DMS153 (cell line): ENCODE measurements around the gene PABPN1L.

Experiments
- DNase-seq: peaks from one replicate; lab custom pipeline; 2025; lab: John Stamatoyannopoulos, UW

The PABPN1L gene

DNA sequence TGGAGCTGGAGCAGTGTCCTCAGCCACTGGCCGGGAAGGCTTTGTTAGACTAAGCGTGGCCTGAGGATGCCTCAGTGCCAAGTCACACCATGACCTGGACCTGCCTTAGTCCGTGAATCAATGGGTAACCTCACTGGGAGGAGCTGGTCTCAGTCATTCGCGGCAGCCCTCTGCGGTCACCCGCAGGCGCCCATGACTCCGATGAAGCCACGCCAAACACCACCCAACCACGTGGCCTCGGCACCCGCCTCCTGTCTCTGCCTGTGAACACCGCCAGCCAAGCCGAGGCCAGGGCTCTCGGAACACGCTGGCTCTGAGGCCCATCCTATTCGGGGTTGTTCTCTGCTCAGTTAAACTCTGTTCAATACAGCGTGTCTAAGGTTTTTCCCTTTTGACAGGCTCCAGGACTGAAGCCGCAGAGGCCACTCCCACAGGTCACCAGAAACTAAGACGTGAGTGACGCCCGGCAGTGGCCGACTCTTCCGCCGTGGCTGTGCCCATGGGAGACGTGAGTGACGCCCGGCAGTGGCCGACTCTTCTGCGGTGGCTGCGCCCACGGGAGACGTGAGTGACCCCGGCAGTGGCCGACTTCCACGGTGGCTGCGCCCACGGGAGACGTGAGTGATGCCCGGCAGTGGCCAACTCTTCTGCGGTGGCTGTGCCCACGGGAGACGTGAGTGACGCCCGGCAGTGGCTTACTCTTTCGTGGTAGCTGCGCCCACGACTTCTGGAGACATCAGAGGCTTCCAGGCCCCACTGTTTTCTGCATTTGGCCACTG lies 16.8 kb upstream of the PABPN1L start:
- DNase-seq, result no peak

DNA sequence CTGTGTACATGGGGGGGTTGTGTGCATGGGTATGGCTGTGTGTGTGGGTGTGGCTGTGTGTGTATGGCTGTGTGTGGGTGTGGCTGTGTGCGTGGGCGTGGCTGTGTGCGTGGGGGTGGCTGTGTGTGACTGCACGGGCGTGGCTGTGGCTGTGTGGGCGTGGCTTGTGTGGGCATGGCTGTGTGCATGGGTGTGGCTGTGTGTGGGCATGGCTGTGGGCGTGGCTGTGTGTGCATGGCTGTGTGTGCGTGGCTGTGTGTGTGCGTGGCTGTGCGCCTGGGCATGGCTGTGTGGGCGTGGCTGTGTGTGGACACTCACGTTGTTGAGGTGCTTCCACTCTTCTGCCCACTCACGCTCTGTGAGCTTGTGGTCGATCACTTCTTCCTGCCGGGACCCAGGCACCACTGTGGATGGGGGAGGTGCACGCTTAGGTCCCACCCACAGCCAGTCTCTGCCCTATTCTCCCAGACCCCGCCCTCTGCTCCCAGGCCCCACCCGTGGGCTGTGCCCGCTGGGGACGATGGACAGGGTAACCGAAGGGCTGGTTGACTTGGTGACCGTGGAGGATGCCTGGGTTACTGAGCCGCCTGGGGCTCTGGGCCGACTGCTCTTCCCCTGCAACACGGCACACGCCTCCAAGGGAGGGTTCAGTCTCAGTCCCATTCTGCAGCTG lies 16.0 kb upstream of the PABPN1L start:
- DNase-seq, result no peak

DNA sequence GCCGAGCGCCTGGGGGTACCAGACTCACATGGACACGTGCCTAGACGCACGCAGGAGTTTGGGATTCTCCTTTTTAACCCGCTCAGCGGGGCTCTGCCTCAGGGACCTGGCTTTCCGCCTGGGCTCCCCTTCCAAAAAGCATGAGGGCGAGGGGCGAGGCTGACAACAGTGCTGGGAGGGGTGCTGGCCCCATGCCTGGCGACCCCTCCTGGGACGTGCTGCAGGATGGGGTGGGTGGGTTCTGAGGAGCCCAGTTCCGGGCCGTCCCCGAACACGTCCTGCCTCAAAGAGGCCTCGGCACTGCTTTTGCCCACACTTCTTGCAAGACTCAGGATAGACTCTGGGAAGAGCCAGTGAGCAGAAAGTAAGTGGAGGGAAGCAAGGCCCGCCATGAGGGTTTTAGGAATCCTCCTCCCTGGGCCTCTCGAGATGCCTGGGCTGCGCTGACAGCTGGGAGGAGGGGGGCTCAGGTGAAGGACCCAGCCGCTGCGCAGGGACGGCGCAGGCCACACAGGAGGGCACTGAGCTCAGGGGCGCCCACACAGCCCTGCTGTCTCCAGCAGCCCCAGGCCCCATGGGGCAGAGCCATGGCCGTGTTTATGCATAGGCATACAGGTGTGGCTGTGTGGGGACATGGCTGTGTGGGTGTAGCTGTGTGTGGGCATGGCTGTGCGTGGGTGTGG lies 15.4 kb upstream of the PABPN1L start:
- DNase-seq, result no peak

DNA sequence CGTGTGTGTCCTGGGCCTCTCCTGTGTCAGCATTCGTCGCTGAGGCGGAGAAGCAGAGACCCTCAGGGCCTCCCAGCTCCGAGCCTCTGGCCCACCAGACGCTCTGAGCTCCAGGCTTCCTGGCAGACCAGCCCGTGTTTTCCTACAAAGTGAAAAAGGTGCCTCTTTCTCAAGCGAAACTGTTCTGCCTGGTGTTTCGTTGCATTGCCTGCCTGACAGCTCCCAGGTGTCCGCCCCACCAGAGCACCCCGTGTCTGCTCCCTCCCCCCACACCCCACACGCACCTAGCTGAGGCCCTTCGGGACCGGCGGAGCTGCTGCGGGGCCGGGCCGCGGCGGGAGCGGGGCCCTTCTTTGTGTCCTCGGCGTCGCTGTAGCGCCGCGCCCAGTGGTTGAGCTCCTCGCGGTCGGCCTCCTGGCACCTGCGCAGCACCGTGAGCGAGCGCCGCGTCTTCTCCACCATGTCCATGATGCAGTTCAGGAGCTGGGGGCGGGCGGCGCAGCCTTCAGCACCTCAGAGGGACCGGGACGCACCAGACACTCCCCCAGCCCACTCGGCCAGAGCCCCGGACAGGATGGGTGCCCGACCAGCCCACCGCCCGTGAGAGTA lies 14.7 kb upstream of the PABPN1L start:
- no peak for DNase-seq

DNA sequence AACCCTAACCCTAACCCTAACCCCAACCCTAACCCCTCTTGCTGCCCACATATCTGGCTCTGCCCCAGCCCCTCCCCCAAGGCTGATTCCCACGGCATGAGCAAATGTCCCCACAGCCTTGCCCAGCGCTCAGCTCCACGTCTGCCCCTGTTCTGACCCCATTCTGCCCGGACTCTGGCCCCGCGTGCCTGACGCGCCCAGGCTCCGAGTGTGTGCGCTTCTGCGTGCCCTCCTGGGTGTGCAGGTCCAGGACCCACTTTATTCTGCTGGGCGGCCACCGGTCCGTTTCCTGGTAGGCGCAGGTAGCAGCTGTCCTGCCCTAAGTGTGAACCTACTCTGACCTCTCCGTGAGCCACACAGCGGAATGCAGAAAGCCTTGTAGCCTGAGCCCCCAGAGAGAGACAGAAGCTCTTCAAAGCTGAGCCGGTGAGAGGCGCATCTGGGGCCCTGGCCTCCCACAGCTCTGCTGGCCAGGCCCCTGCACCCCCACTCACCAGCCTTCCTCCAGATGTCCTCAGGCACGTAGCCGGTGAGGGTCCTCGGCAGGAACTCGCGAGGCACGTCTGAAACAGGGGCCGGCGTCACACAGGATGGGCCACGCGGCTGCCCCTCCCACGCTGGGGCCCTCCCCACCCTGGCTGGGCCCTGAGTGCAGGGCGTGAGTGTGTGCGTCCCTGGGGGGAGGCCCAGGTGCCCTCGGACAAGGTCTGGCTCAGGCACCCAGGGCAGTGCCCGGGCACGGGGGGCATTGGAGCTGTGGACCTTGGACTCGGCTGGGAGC lies 14.0 kb upstream of the PABPN1L start:
- no peak for DNase-seq

DNA sequence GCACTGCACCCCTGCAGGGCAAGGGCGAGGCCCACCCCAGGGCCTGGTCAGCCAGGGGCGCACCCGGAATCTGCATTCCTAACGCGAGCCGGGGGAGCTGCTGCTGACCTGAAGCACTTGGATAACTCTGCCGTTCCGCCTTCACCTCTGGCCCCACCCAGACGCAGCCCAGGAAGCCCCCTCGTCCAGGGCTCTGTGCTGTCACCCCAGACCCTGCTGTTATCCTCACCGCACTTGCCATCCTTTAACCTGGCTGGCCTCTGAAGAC lies 13.3 kb upstream of the PABPN1L start:
- DNase-seq, result no peak

DNA sequence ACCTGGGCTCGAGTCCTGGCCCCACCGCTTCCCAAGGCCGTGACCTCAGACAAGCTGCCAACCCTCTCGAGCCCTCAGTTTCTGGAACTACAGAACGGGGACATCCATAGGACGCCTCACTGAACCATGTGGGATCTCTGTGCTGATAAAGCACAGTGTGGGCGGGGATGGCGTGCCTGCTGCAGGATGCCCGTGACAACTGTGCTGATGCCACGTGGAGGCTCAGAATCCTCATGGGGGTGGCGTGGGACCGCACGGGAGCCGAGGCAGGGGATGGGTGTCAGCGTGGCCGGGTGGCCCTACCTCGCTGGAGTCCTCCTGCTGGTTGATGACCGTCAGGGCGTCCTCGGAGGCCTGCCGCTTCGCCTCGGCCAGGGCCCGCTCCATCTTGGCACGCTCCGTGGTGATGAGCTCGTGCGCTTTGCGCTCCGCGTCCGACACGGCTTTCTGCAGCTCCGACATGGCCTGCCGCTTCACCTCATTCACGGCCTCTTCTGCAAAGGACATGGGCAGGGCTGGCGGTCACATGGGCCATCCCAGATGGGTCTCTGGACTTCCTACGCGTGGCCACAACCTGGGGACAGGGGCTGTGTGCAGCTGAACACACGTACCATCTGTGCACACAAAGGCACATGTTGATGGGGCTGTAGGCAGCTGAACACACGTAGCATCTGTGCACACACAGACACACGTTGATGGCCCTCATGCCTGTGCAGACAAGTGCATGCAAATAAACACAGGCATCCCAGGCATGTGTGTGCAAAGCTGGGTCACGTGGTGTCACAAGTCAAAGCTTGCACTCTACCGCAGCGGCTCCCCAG lies 12.7 kb upstream of the PABPN1L start:
- no peak for DNase-seq

DNA sequence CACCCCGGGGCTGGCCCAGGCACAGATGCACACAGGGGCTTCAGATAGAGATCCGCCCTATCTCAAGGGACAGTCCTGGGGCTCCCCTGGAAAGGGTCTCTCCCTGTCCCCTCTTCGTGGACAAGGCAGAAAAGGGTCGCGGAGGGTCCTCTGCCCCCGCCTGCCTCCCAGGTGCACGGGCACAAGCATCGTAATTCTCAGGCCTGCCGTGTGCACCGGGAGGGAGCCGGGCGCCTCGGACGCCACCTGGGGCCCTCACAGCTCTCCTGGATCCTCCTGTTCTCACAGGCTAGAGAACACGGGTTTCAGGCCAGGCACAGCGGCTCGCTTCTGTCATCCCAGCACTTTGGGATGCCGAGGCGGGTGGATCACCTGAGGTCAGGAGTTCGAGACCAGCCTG lies 11.9 kb upstream of the PABPN1L start:
- no peak for DNase-seq

DNA sequence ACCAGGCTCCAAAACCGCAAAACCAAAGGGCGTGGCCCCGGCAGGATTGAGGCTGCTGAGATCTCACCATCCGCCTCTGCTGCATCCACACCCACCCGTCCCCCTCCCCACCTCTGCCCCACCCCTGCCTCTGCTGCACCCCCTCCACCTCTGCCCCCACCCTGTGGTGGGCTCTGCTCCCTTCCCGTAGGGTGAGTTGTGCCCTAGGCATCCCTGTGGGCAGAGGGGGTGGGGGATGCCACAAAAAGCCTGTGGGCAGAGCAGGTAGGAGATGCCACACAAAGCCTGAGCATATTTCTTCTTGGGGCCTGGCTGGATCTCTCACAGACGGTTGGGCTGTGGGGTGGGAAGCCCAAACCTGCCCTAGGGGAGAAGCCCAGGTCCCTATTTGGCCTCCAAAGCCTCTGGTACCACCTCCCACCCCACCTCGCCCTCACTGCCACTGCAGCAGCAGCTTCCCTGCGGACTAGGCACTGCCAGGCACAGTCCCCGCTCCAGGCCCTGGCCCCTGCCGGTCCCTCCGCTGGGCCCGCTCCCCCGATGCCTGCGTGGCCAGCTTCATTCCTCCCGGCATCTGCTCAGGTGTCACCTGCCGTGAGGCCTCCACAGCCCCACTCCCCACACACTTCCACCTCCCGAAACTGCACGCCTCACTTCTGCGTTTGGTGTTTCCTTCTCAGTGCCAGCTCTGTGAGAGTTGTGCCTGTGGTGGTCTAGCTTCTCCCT lies 11.3 kb upstream of the PABPN1L start:
- DNase-seq, result no peak

DNA sequence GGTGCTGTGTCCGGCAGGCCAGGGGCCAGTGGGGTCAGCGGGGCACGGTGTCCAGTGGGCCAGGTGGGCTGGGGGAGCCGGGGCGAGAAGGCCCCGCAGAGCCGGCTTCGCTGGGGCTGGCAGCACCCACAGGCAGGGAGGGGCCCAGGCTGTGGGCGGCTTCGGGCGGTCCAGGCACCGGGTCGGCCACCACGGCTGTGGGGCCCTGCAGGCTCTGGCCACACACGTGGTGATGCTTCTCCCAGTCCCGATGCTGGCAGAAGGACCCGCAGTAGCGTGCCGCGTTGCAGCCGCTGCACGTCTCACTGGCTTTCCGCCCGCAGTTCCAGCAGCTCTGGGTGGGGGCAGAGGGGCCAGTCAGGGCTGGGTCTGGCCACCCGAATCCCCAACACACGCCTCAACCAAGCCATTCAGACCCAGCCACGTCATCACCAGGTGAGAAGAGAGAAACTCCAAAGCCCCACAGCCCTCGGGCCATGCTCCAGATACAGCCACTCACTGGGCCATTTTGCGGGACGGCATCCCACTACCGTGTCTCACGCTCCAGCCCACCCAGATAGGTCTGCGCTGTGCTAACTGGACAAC lies 10.6 kb upstream of the PABPN1L start:
- no peak for DNase-seq

DNA sequence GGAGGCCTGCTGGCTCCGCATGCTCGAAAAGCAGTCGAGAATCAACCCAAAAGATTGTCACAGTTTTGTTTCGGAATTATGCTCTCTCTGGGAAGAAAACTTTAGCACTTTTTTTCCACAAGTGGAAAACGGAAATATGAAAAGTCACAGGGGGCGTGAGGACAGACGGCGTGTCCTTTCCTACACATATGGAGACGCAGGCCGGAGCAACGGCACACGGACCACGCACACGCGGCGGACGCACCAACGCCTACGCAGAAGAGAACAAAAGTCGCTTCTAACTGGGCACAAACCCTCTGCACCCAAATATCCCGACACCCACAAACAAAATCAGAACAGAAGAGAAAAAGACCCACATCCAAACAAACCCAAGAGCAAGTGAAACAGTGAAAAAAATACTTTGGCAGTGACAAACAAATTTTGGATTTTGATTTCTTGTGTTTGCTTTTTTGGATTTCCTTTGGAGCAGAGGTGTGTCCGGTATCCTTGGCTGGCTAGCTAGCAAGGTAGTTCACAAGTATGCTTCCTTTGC lies 9.3 kb upstream of the PABPN1L start:
- no peak for DNase-seq

DNA sequence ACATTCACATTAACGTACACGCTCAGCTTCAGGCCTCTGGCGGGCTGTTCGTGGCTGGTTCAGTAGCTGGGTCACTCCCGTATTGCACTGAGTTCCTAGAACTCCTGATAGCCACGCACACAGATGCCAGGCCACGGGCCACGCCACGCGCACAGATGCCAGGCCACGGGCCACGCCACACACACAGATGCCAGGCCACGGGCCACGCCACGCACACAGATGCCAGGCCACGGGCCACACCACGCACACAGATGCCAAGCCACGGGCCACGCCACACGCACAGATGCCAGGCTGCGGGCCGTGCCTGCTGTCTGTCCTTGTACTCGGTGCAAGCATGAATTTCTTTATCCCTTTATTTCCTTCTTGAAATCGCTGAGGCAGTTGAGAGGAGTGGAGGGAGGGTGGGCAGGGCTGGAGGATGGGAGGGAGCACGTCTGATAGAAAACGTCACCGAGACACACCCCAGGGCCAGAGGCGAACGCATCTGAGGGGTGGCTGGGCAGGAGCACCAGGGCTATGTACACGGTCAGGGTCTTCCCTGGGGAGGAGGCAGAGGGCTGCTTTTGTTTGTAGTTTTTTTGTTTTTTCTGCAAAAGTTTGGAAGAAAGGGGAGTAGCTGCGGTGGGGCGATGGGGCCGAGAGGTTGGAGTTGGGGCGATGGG lies 8.6 kb upstream of the PABPN1L start:
- no peak for DNase-seq

DNA sequence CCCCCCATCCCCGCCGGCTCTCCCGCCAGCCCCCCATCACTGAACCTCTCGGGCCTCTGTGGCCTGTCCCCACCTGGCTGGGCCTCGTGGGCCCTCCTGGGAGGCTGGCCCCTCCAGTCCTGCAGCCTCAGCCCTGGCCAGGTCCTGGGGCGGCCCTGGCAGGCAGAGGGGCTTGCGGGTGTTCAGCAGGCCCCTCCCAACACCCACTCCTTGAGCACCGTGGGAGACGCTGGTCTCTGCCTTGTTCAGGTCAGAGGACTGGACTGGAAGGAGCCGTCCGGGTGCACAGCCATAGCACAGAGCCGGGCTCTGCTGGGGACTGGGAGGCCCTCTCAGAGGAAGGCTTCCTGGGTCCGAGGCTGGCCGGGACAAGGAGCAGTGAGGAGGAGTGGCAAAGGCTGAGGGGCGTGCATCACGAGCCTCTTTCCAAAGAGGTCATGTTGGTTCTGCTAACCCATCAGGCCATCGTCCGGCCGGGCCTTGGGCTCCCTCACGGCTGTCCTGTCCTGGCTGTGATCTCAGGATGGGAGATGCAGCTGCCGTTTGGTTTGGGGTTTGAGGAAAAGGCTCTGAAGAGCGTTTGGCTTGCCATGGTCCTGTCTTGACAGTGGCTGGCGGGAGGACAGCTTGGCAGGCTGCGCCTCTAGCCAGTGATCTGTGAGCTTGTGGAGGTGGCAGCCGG lies 6.3 kb upstream of the PABPN1L start:
- no peak for DNase-seq

DNA sequence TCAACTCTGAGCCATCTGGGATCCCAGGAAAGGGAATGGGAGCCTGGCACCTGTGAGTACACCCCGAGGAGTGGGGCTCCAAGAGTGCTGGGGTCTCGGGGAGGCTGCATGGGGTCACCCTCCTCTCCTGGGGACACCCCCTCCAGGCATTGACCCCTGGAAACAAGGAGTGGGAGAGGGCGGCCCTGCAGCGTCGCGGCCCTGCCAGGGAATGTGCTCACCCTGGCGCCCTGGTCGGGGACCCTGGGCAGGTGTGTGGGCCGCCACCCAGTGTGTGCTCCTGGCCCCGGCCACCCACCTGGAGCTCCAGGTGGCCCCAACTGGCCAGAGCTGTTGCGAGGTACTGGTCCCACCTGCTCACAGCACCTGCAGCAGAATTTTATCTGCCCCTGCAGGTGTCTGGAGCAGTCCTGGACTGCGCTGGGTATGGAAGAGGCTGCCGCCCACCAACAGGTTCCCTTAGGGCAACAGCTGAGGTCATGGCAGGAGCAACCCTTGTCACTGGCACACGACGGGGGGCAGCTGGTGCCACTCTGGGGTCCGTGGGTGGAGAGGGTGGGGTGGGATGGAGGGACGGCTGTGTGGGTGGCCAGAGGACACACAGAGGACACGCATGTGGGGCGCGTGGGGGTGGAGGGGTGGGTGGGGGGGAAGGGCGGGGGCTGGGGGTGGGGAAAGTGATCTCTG lies 5.4 kb upstream of the PABPN1L start:
- no peak for DNase-seq

DNA sequence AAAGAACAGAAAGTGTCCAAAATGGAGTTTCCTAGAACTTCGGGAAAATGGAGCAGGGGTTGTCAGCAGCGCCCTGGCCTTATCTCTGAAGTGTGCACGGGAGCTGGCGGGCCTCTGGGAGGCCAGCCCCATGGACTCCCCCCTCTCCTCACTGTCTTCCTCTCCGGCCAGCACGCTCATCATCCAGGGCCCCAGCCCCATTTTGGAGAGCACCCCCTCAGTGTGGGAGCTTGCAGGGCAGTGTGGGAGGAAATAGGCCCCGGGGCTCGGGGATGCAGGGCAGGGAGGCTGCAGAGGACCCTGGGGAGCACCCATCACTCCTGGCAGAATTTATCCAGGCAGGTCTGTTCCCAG lies 4.9 kb upstream of the PABPN1L start:
- no peak for DNase-seq

DNA sequence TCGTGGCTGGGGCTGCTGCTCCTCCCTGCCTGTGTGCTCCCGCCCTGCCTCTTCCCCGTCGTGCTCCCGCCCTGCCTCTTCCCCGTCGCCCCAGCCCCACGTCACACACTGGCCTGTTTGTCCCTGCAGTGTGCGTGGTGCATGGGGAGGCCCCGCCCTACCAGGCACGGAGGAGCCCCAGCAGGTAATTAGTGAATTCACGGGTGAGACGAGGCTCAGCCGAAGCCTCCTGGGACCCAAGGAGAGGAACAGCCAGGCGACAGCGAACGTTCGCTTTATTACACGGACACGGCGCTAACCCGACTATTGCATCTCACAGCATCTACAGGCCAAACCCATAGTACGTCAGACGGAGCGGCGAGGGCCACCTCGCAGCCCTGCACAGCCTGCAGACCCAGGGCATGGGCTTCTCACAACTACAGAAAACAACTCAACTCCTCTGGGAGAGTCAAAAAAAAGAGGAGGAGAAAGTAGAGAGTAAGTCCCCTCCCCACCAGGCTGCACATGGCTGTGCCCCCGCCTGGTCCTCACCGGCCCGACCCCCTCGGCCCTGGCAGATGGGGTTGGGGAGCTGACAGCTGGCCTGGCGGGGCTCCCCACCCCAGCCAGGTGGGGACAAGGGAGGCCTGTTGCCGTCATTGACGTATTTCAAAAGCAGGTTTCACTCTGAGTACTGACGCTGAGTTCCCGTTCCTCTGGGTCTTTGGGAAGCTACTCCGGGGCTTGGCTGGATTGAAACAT lies 4.3 kb upstream of the PABPN1L start:
- no peak for DNase-seq

DNA sequence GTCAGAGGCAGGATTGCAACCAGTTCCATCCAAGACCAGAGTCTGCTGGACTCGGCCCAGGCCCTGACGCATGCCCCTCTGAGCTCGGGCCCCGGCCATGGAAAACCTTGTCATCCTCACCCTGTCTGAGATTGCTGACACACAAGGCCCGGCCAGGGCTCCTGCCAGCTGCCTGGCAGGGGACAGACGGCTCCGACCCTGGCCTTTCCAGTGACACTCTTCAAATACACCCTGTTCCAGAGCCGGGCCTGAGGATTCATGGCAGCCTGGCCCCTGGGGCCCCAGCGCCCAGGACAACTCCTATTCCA lies 3.2 kb upstream of the PABPN1L start:
- no peak for DNase-seq
